ENCODE measurements around the gene PLEKHA8. TPM values are rescaled to one million over a fixed set of nuclear protein-coding genes. Genes with fewer than 3 reads are reported as not detected.

PLEKHA8 gene
- total and polyA plus RNA-seq, 2 of the 8 experiments (the other 6 are each of a cell fraction or from before 2014, with no cell fraction given) = 10.7 to 44.0 TPM

GRCh38 chr7:30147785-30148184, 119.6 kb downstream of the PLEKHA8 start:
- Histone ChIP-seq H3K27me3 (replicated peaks in 1 of 4; ENCODE audit: control insufficient read depth in 3 of 4, extremely low read depth in 1 of 4, insufficient read depth in 3 of 4, low read length in 3 of 4) (no peaks in the 10 kb centered on the region; a peak in 1 of 7 replicates), H4K91ac (replicated peaks; ENCODE audit: insufficient read length, low read length) (no peak overlapping the region), H3K56ac (replicated peaks; ENCODE audit: insufficient read length, low read depth, low read length) (no peak overlapping the region), H2BK12ac (ENCODE audit: low read depth, low read length) (no peak overlapping the region), H4K5ac (ENCODE audit: insufficient read length, low read depth, low read length) (no peak overlapping the region), H3K23me2 (ENCODE audit: low read depth, low read length) (no peaks in the 10 kb centered on the region), H3K27ac (ENCODE audit: low read depth, low read length) (no peak overlapping the region), H3K9me3 (ENCODE audit: insufficient read depth in 2 of 2, low read depth in 1 of 2, low read length in 1 of 2) (no peaks in the 10 kb centered on the region), H3K4me1 (replicated peaks in 1 of 4; ENCODE audit: control insufficient read depth in 3 of 4, insufficient read depth in 4 of 4, low read length in 3 of 4) (peaks cover 0 to 3% (median 1%) of the 10 kb centered on the region in 4 experiments; a peak in 3 of 7 replicates), H2AFZ (ENCODE audit: low read length) (no peak overlapping the region), H2AK5ac (ENCODE audit: low read depth, low read length) (no peak overlapping the region), H4K20me1 (replicated peaks in 1 of 2; ENCODE audit: control insufficient read depth in 1 of 2, insufficient read depth in 2 of 2, low read length in 2 of 2) (no peaks in the 10 kb centered on the region), H3K79me2 (ENCODE audit: control insufficient read depth in 1 of 2, insufficient read depth in 2 of 2, low read length in 2 of 2) (no peaks in the 10 kb centered on the region), H3K79me1 (ENCODE audit: low read depth, low read length) (no peaks in the 10 kb centered on the region), H3K36me3 (ENCODE audit: control insufficient read depth in 2 of 4, insufficient read depth in 4 of 4, low read length in 3 of 4) (no peaks in the 10 kb centered on the region), H3K9ac (replicated peaks in 1 of 4; ENCODE audit: extremely low read depth in 1 of 4, low read depth in 3 of 4, low read length in 3 of 4) (no peak overlapping the region; a peak in 1 of 7 replicates), H3K4me3 (ENCODE audit: extremely low read depth in 1 of 4, insufficient read depth in 2 of 4, low read depth in 3 of 4, low read length in 4 of 4) (no peak overlapping the region), H2BK20ac (ENCODE audit: low read length) (no peak overlapping the region), H3K4ac (replicated peaks; ENCODE audit: insufficient read length, low read depth, low read length) (no peak overlapping the region), H3K14ac (ENCODE audit: insufficient read length) (no peak overlapping the region), H3K23ac (ENCODE audit: insufficient read length) (no peak overlapping the region), H2BK5ac (ENCODE audit: low read depth, low read length) (no peak overlapping the region), H4K8ac (ENCODE audit: extremely low read depth, insufficient read depth, low read length) (no peak overlapping the region), H3K18ac (ENCODE audit: extremely low read depth, low read length) (no peak overlapping the region), H2BK120ac (replicated peaks; ENCODE audit: low read depth, low read length) (no peak overlapping the region), H3K4me2 (ENCODE audit: insufficient read depth in 1 of 2, low read depth in 2 of 2, low read length in 2 of 2) (no peak overlapping the region), H2BK15ac (ENCODE audit: low read length) (no peak overlapping the region)
- no peak for DNase-seq (ENCODE audit: low read depth in 1 of 2, low spot score in 2 of 2)
- ChIA-PET POLR2A (ENCODE audit: partially characterized antibody) (no interaction called here), CTCF (ENCODE audit: partially characterized antibody) (interaction anchor here (0.7 kb wide), 1 partner anchor 86 kb away, joined by 5 read pairs; no protein-coding TSS in a partner anchor)
- WGBS, 2 experiments (ENCODE audit: extremely low coverage in 1 of 2, insufficient coverage in 1 of 2, insufficient read length in 1 of 2, insufficient replicate concordance in 2 of 2, low coverage in 1 of 2, low lambda C conversion rate in 2 of 2, missing lambda C conversion rate in 1 of 2) = 95% methylated on average over 2 of the region's 2 CpGs; no CpG with 5 or more reads in 1 of the 2 experiments
- FAIRE-seq = no peak
- TF ChIP-seq RNF2 (IDR thresholded peaks at IDR 0.05; ENCODE audit: borderline replicate concordance, low read depth, low read length, missing control alignments, poor library complexity, severe bottlenecking) (no peak), KDM4A (IDR thresholded peaks at IDR 0.05; ENCODE audit: low read depth, low read length, severe bottlenecking) (no peak), POLR2A (IDR thresholded peaks at IDR 0.05; ENCODE audit: control extremely low read depth in 1 of 2, low read depth in 2 of 2, low read length in 2 of 2) (no peak), FOSL1 (IDR thresholded peaks at IDR 0.05; ENCODE audit: insufficient read depth, low read depth, low read length) (no peak), CTCF (IDR thresholded peaks at IDR 0.05; ENCODE audit: control extremely low read depth in 1 of 3, insufficient read depth in 1 of 3, low read depth in 1 of 3, low read length in 3 of 3) (no peak), ASH2L (IDR thresholded peaks at IDR 0.05; ENCODE audit: low read length) (no peak), BCL11A (IDR thresholded peaks at IDR 0.05; ENCODE audit: low read depth in 2 of 2, low read length in 2 of 2) (no peak), KDM5A (IDR thresholded peaks at IDR 0.05; ENCODE audit: low read length) (no peak), EZH2 (IDR thresholded peaks at IDR 0.05; ENCODE audit: low read depth, low read length, severe bottlenecking) (no peak), JUN (IDR thresholded peaks at IDR 0.05; ENCODE audit: low read depth, low read length) (no peak), KDM1A (IDR thresholded peaks at IDR 0.05; ENCODE audit: borderline replicate concordance, low read length) (no peak), MAFK (IDR thresholded peaks at IDR 0.05; ENCODE audit: low read depth, low read length) (no peak)
